NCI-H69 (cell line): Measurements from ENCODE around the gene MTA2.
"Not testable (repeated sequence)": the region's sequence is repeated elsewhere in the genome, so short reads cannot be mapped to it uniquely, and the experiment has no call there.

ENCODE experiments used
- DNase-seq: peaks from one replicate; lab custom pipeline; 2025; lab: John Stamatoyannopoulos, UW

Gene MTA2

GRCh38 chr11:62601372-62602140 lies at the start of gene MTA2:
MTA2 (minus strand) TSS chr11:62601865; CDS start chr11:62601450, 415 bp downstream.
- peak; percentile 99 for DNase-seq

GRCh38 chr11:62650283-62650682 lies 48.6 kb upstream of the MTA2 start:
- DNase-seq = not testable (repeated sequence)

GRCh38 chr11:62649486-62649885 lies 47.8 kb upstream of the MTA2 start:
- DNase-seq = no peak

GRCh38 chr11:62648967-62649364 lies 47.3 kb upstream of the MTA2 start:
- no peak for DNase-seq

GRCh38 chr11:62648185-62648966 lies 46.7 kb upstream of the MTA2 start:
- DNase-seq = no peak

- DNase-seq = no peak
Measured at GRCh38 chr11:62647609-62648005, 45.9 kb upstream of the MTA2 start.

- peak; percentile 51 for DNase-seq
Measured at GRCh38 chr11:62646825-62647608, 45.4 kb upstream of the MTA2 start.

- peak; percentile 99 for DNase-seq
Measured at GRCh38 chr11:62645946-62646824, 44.5 kb upstream of the MTA2 start, which contains the start of gene GANAB. GANAB (minus strand) TSS chr11:62646613; CDS start chr11:62646599, 14 bp downstream.

- peak; percentile 45 for DNase-seq
Measured at GRCh38 chr11:62645671-62645945, 43.9 kb upstream of the MTA2 start.

- DNase-seq = no peak
Measured at GRCh38 chr11:62644220-62644619, 42.6 kb upstream of the MTA2 start.

- no peak for DNase-seq
Measured at GRCh38 chr11:62632492-62632891, 30.8 kb upstream of the MTA2 start.

- DNase-seq = no peak
Measured at GRCh38 chr11:62627713-62628112, 26.0 kb upstream of the MTA2 start.

GRCh38 chr11:62622476-62623089 lies 20.9 kb upstream of the MTA2 start:
- no peak for DNase-seq

GRCh38 chr11:62621567-62622470 lies 20.2 kb upstream of the MTA2 start, which contains the start of gene B3GAT3:
B3GAT3 (minus strand) TSS chr11:62621986; CDS start chr11:62621947, 39 bp downstream.
- DNase-seq = peak; percentile 100

GRCh38 chr11:62621027-62621566 lies 19.4 kb upstream of the MTA2 start:
- DNase-seq = no peak

GRCh38 chr11:62616957-62617356 lies 15.3 kb upstream of the MTA2 start:
- not testable (repeated sequence) for DNase-seq

- no peak for DNase-seq
Measured at GRCh38 chr11:62615521-62615920, 13.9 kb upstream of the MTA2 start.

- DNase-seq = peak; percentile 31
Measured at GRCh38 chr11:62614275-62614674, 12.6 kb upstream of the MTA2 start.

GRCh38 chr11:62613291-62613778 lies 11.7 kb upstream of the MTA2 start:
- DNase-seq = no peak
